Ishikawa (cell line): ENCODE measurements around the gene CARM1.

Experiments
- CEBPB ChIP-seq: IDR thresholded peaks from 2 replicates; pipeline ENCODE4 v1.6.1; 2012
- CREB1 ChIP-seq: IDR thresholded peaks from 2 replicates; pipeline ENCODE4 v1.6.1; 2012; ENCODE audit warnings: low read depth
- EGR1 ChIP-seq: IDR thresholded peaks from 2 replicates; pipeline ENCODE4 v1.6.1; 2012
- EP300 ChIP-seq: IDR thresholded peaks from 2 replicates; pipeline ENCODE4 v1.6.1; 2012; ENCODE audit warnings: borderline replicate concordance
- FOXM1 ChIP-seq: IDR thresholded peaks from 2 replicates; pipeline ENCODE4 v1.6.1; 2012; ENCODE audit warnings: low read depth, borderline replicate concordance
- MAX ChIP-seq: IDR thresholded peaks from 2 replicates; pipeline ENCODE4 v1.6.1; 2012
- NFIC ChIP-seq: IDR thresholded peaks from 2 replicates; pipeline ENCODE4 v1.6.1; 2012
- RAD21 ChIP-seq: IDR thresholded peaks from 2 replicates; pipeline ENCODE4 v1.6.1; 2012; ENCODE audit warnings: low read depth
- REST ChIP-seq: IDR thresholded peaks from 2 replicates; pipeline ENCODE4 v1.6.1; 2012; ENCODE audit warnings: low read depth, mild to moderate bottlenecking
- TAF1 ChIP-seq: IDR thresholded peaks from 2 replicates; pipeline ENCODE4 v1.6.1; 2012; ENCODE audit warnings: low read depth, mild to moderate bottlenecking
- TCF12 ChIP-seq: IDR thresholded peaks from 2 replicates; pipeline ENCODE4 v1.6.1; 2012; ENCODE audit warnings: low read depth
- TEAD4 ChIP-seq: IDR thresholded peaks from 2 replicates; pipeline ENCODE4 v1.6.1; 2012
- YY1 ChIP-seq: IDR thresholded peaks from 2 replicates; pipeline ENCODE4 v1.6.1; 2012; ENCODE audit warnings: low read depth
- ZBTB7A ChIP-seq: IDR thresholded peaks from 2 replicates; pipeline ENCODE4 v1.6.1; 2012; ENCODE audit warnings: low read depth

- TF ChIP-seq EP300: no peak
- peak; percentile 19; the same call in 1 of the 2 replicates for TF ChIP-seq RAD21
- TF ChIP-seq YY1: no peak
- no peak for TF ChIP-seq EGR1
- no peak for TF ChIP-seq MAX
- TF ChIP-seq NFIC: no peak
- TF ChIP-seq REST: no peak
- no peak for TF ChIP-seq TCF12
- no peak for TF ChIP-seq CREB1
- TF ChIP-seq TEAD4: no peak
- no peak for TF ChIP-seq CEBPB
- TF ChIP-seq ZBTB7A: no peak
- TF ChIP-seq TAF1: no peak
- no peak for TF ChIP-seq FOXM1
These were observed 15.4 kb upstream of the CARM1 start for GRCh38 chr19:10855879-10856522.
